ENCODE results near the gene OR5B12. TPM values are rescaled to one million over a fixed set of nuclear protein-coding genes. Genes with fewer than 3 reads are reported as not detected.

OR5B12 gene
- polyA plus RNA-seq (2013, experiment 1 of 2): not detected
- not detected for polyA plus RNA-seq (2013, experiment 2 of 2)

DNA sequence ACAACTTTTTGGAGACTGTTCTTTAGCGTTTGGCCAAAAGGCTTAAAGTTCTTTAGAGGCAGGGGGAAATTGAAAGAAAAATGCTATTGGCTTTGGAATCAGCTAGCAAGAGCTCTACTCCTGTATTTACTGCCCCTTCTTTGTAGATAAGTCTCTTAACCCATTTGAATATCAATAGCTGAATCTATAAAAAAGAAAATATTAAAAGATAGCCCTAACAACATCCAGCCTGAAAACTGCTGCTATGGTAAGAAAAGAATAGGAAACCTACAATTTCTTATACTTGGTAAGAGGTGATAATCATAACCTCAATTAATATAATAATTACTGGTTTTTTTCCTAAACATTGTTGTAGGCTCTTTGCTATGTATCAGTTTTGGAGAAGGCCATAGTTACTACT lies at the start of gene OR5B12:
Gene OR5B12 (minus strand): TSS at position 101 of the 400 bp plus-strand sequence. CDS start 2,085 bp downstream, outside the sequence.
- no peak within 1 kb of the TSS for H3K27ac ChIP-seq (ENCODE audit: low read length, poor library complexity, severe bottlenecking)
- no peaks in the 10 kb centered on the region for H3K36me3 ChIP-seq (ENCODE audit: control insufficient read depth in 1 of 2, insufficient read depth in 2 of 2, low read depth in 1 of 2, low read length in 2 of 2)
- no peak within 1 kb of the TSS for H3K14ac ChIP-seq (ENCODE audit: low read length in 2 of 2)
- H2BK120ac ChIP-seq (ENCODE audit: low read depth, low read length): no peak within 1 kb of the TSS
- H3K4me3 ChIP-seq (ENCODE audit: insufficient read depth in 1 of 2, low read depth in 1 of 2, low read length in 2 of 2): no peak within 1 kb of the TSS
- H3K79me1 ChIP-seq (replicated peaks; ENCODE audit: low read length, poor library complexity, severe bottlenecking): no peaks in the 10 kb centered on the region
- WGBS: 78% methylated on average over 1 of the region's 1 CpG
- no peak within 1 kb of the TSS for H4K91ac ChIP-seq (ENCODE audit: low read length)
- no peak within 1 kb of the TSS for H3K18ac ChIP-seq (ENCODE audit: low read depth in 1 of 2, low read length in 2 of 2)
- H2BK5ac ChIP-seq (ENCODE audit: low read depth, low read length, poor library complexity, severe bottlenecking): no peak within 1 kb of the TSS
- H3K4ac ChIP-seq (ENCODE audit: low read depth in 1 of 2, low read length in 2 of 2): no peak within 1 kb of the TSS
- H3K9ac ChIP-seq (ENCODE audit: low read length): no peak within 1 kb of the TSS
- no peak within 1 kb of the TSS for H3K4me2 ChIP-seq (ENCODE audit: low read length, poor library complexity, severe bottlenecking)
- H4K8ac ChIP-seq (ENCODE audit: low read length): no peak within 1 kb of the TSS
- no peaks in the 10 kb centered on the region for H3K27me3 ChIP-seq (ENCODE audit: control insufficient read depth in 1 of 2, insufficient read depth in 1 of 2, low read length in 2 of 2)
- no peak within 1 kb of the TSS for H2BK15ac ChIP-seq (ENCODE audit: low read depth, poor library complexity, severe bottlenecking)
- H3K23ac ChIP-seq (ENCODE audit: low read length in 2 of 2): no peak within 1 kb of the TSS
- no peak within 1 kb of the TSS for H2BK12ac ChIP-seq (ENCODE audit: low read length in 2 of 2)
- no peaks in the 10 kb centered on the region for H3K4me1 ChIP-seq (ENCODE audit: control insufficient read depth, insufficient read depth, low read depth, low read length)
- H2AFZ ChIP-seq (ENCODE audit: low read depth, low read length): no peak within 1 kb of the TSS
- H2AK5ac ChIP-seq (ENCODE audit: low read length, severe bottlenecking): no peak within 1 kb of the TSS
- peaks cover 41% of the 10 kb centered on the region for H3K9me3 ChIP-seq (ENCODE audit: control insufficient read depth, low read length)
- DNase-seq: no peak

DNA sequence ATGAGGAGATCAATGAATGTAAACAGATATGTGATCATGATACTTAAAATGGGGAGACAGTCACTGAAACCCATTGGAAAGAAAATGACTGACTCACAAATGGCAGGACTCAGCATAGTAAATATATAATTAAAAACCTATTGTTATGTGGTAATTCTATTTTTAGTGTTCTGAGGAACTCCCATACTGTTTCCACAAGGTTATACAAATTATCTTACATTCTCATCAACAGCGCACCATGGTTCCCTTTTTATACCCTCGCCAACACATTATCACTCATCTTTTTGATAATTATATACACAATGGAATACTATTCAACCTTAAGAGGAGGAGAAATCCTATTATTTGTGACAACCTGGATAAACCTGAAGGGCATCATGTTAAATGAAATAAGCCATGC lies 48.8 kb upstream of the OR5B12 start:
- no peaks in the 10 kb centered on the region for H3K27me3 ChIP-seq (ENCODE audit: control insufficient read depth in 1 of 2, insufficient read depth in 1 of 2, low read length in 2 of 2)
- H3K18ac ChIP-seq (ENCODE audit: low read depth in 1 of 2, low read length in 2 of 2): no peak overlapping the region
- no peak overlapping the region for H3K4me3 ChIP-seq (ENCODE audit: insufficient read depth in 1 of 2, low read depth in 1 of 2, low read length in 2 of 2)
- H2BK12ac ChIP-seq (ENCODE audit: low read length in 2 of 2): no peak overlapping the region
- no peaks in the 10 kb centered on the region for H3K9me3 ChIP-seq (ENCODE audit: control insufficient read depth, low read length)
- no peak overlapping the region for H4K8ac ChIP-seq (ENCODE audit: low read length)
- no peak overlapping the region for H3K4ac ChIP-seq (ENCODE audit: low read depth in 1 of 2, low read length in 2 of 2)
- H3K27ac ChIP-seq (ENCODE audit: low read length, poor library complexity, severe bottlenecking): no peak overlapping the region
- H2AFZ ChIP-seq (ENCODE audit: low read depth, low read length): no peak overlapping the region
- H3K9ac ChIP-seq (ENCODE audit: low read length): no peak overlapping the region
- no peak overlapping the region for H3K4me2 ChIP-seq (ENCODE audit: low read length, poor library complexity, severe bottlenecking)
- H3K14ac ChIP-seq (ENCODE audit: low read length in 2 of 2): no peak overlapping the region
- no peak overlapping the region for H2BK5ac ChIP-seq (ENCODE audit: low read depth, low read length, poor library complexity, severe bottlenecking)
- no peak overlapping the region for H4K91ac ChIP-seq (ENCODE audit: low read length)
- no peaks in the 10 kb centered on the region for H3K4me1 ChIP-seq (ENCODE audit: control insufficient read depth, insufficient read depth, low read depth, low read length)
- no peaks in the 10 kb centered on the region for H3K36me3 ChIP-seq (ENCODE audit: control insufficient read depth in 1 of 2, insufficient read depth in 2 of 2, low read depth in 1 of 2, low read length in 2 of 2)
- H2BK15ac ChIP-seq (ENCODE audit: low read depth, poor library complexity, severe bottlenecking): no peak overlapping the region
- WGBS: 88% methylated on average over 1 of the region's 2 CpGs
- H2AK5ac ChIP-seq (ENCODE audit: low read length, severe bottlenecking): no peak overlapping the region
- no peak overlapping the region for H3K23ac ChIP-seq (ENCODE audit: low read length in 2 of 2)
- no peak overlapping the region for H2BK120ac ChIP-seq (ENCODE audit: low read depth, low read length)
- no peaks in the 10 kb centered on the region for H3K79me1 ChIP-seq (replicated peaks; ENCODE audit: low read length, poor library complexity, severe bottlenecking)
- DNase-seq: no peak

DNA sequence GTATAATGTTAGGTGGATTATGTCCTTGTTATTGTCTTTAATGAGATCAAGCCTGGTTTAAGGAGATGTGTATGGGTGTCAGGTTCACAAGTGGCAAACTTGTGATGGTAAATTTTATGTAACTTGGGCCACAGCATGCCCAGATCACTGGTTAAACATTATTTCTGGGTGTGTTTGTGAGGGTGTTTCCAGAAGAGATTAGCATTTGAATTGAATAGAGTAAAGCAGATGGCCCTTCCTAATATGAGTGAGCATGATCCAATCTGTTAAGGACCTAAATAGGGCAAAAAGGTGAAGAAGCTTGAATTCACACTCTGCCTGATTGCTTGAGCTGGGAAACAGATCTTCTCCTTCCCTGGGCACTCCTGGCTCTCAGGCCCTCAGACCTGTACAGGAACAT lies 45.1 kb upstream of the OR5B12 start:
- Histone ChIP-seq H3K14ac (ENCODE audit: low read length in 2 of 2) (no peak overlapping the region), H3K79me1 (replicated peaks; ENCODE audit: low read length, poor library complexity, severe bottlenecking) (no peaks in the 10 kb centered on the region), H3K9ac (ENCODE audit: low read length) (no peak overlapping the region), H2BK15ac (ENCODE audit: low read depth, poor library complexity, severe bottlenecking) (no peak overlapping the region), H2AK5ac (ENCODE audit: low read length, severe bottlenecking) (no peak overlapping the region), H4K8ac (ENCODE audit: low read length) (no peak overlapping the region), H3K4me3 (ENCODE audit: insufficient read depth in 1 of 2, low read depth in 1 of 2, low read length in 2 of 2) (no peak overlapping the region), H2BK5ac (ENCODE audit: low read depth, low read length, poor library complexity, severe bottlenecking) (no peak overlapping the region), H3K18ac (ENCODE audit: low read depth in 1 of 2, low read length in 2 of 2) (no peak overlapping the region), H3K4ac (ENCODE audit: low read depth in 1 of 2, low read length in 2 of 2) (no peak overlapping the region), H2AFZ (ENCODE audit: low read depth, low read length) (no peak overlapping the region), H3K9me3 (ENCODE audit: control insufficient read depth, low read length) (no peaks in the 10 kb centered on the region), H3K27ac (ENCODE audit: low read length, poor library complexity, severe bottlenecking) (no peak overlapping the region), H3K4me2 (ENCODE audit: low read length, poor library complexity, severe bottlenecking) (no peak overlapping the region), H3K27me3 (ENCODE audit: control insufficient read depth in 1 of 2, insufficient read depth in 1 of 2, low read length in 2 of 2) (no peaks in the 10 kb centered on the region), H3K36me3 (ENCODE audit: control insufficient read depth in 1 of 2, insufficient read depth in 2 of 2, low read depth in 1 of 2, low read length in 2 of 2) (no peaks in the 10 kb centered on the region), H2BK12ac (ENCODE audit: low read length in 2 of 2) (no peak overlapping the region), H4K91ac (ENCODE audit: low read length) (no peak overlapping the region), H3K23ac (ENCODE audit: low read length in 2 of 2) (no peak overlapping the region), H3K4me1 (ENCODE audit: control insufficient read depth, insufficient read depth, low read depth, low read length) (no peaks in the 10 kb centered on the region), H2BK120ac (ENCODE audit: low read depth, low read length) (no peak overlapping the region)
- no peak for DNase-seq

GRCh38 chr11:58485961-58486360 lies 43.9 kb upstream of the OR5B12 start:
- H3K79me1 ChIP-seq (replicated peaks; ENCODE audit: low read length, poor library complexity, severe bottlenecking): no peaks in the 10 kb centered on the region
- no peak for DNase-seq
- no peak overlapping the region for H4K8ac ChIP-seq (ENCODE audit: low read length)
- 80% methylated on average over 1 of the region's 1 CpG for WGBS
- no peak overlapping the region for H3K18ac ChIP-seq (ENCODE audit: low read depth in 1 of 2, low read length in 2 of 2)
- H4K91ac ChIP-seq (ENCODE audit: low read length): no peak overlapping the region
- no peak overlapping the region for H3K23ac ChIP-seq (ENCODE audit: low read length in 2 of 2)
- no peak overlapping the region for H2BK5ac ChIP-seq (ENCODE audit: low read depth, low read length, poor library complexity, severe bottlenecking)
- H3K4ac ChIP-seq (ENCODE audit: low read depth in 1 of 2, low read length in 2 of 2): no peak overlapping the region
- H2BK120ac ChIP-seq (ENCODE audit: low read depth, low read length): no peak overlapping the region
- H2BK15ac ChIP-seq (ENCODE audit: low read depth, poor library complexity, severe bottlenecking): no peak overlapping the region
- no peak overlapping the region for H2AK5ac ChIP-seq (ENCODE audit: low read length, severe bottlenecking)
- H3K27me3 ChIP-seq (ENCODE audit: control insufficient read depth in 1 of 2, insufficient read depth in 1 of 2, low read length in 2 of 2): no peaks in the 10 kb centered on the region
- H3K14ac ChIP-seq (ENCODE audit: low read length in 2 of 2): no peak overlapping the region
- no peaks in the 10 kb centered on the region for H3K36me3 ChIP-seq (ENCODE audit: control insufficient read depth in 1 of 2, insufficient read depth in 2 of 2, low read depth in 1 of 2, low read length in 2 of 2)
- no peak overlapping the region for H3K4me2 ChIP-seq (ENCODE audit: low read length, poor library complexity, severe bottlenecking)
- H2BK12ac ChIP-seq (ENCODE audit: low read length in 2 of 2): no peak overlapping the region
- H2AFZ ChIP-seq (ENCODE audit: low read depth, low read length): no peak overlapping the region
- H3K4me1 ChIP-seq (ENCODE audit: control insufficient read depth, insufficient read depth, low read depth, low read length): no peaks in the 10 kb centered on the region
- no peak overlapping the region for H3K27ac ChIP-seq (ENCODE audit: low read length, poor library complexity, severe bottlenecking)
- H3K4me3 ChIP-seq (ENCODE audit: insufficient read depth in 1 of 2, low read depth in 1 of 2, low read length in 2 of 2): no peak overlapping the region
- H3K9ac ChIP-seq (ENCODE audit: low read length): no peak overlapping the region
- no peaks in the 10 kb centered on the region for H3K9me3 ChIP-seq (ENCODE audit: control insufficient read depth, low read length)
